Gastrocnemius medialis (tissue), 4 donors: ENCODE measurements around the gene HUNK. TPM values are rescaled to one million over a fixed set of nuclear protein-coding genes. Genes with fewer than 3 reads are reported as not detected.
"Not testable (repeated sequence)": the region's sequence is repeated elsewhere in the genome, so short reads cannot be mapped to it uniquely, and the experiment has no call there.

Experiments
- ATAC-seq, 2 donors: fragments of 150-250 bp; one replicate each; pipeline ENCODE4 v1.9.1; 2016
- DNase-seq, 2 donors: peaks; one replicate each; pipeline ENCODE4 v3.0.0-alpha.2; 2019
- H3K27ac ChIP-seq, 4 donors: fragments of 200-600 bp; sonication (generic); 1 replicate in 1 of 4; 2 replicates in 3 of 4; pipeline ENCODE4 v1.5.1; 2016 to 2018; ENCODE audit warnings: mild to moderate bottlenecking in 2 of 4, moderate library complexity in 1 of 4
- H3K27me3 ChIP-seq, 3 donors: fragments of 200-600 bp; sonication (generic) in 2 of 3; 1 replicate in 1 of 3; 2 replicates in 2 of 3; pipeline versions ENCODE4 v1.5.1 to v1.6.0; 2016 to 2019; ENCODE audit warnings: mild to moderate bottlenecking in 1 of 3, moderate library complexity in 1 of 3
- H3K36me3 ChIP-seq, 2 donors: fragments of 200-600 bp; sonication (generic) in 1 of 2; one replicate each; pipeline ENCODE4 v1.5.1; 2017 to 2018
- H3K4me1 ChIP-seq, 2 donors: fragments of 200-600 bp; sonication (generic) in 1 of 2; one replicate each; pipeline ENCODE4 v1.5.1; 2016 to 2017; ENCODE audit warnings: mild to moderate bottlenecking in 2 of 2
- H3K4me3 ChIP-seq, 4 donors: fragments of 200-600 bp; sonication (generic) in 3 of 4; 1 replicate in 1 of 4; 2 replicates in 3 of 4; pipeline ENCODE4 v1.5.1; 2016 to 2019; ENCODE audit warnings: mild to moderate bottlenecking in 2 of 4
- H3K9me3 ChIP-seq, 3 donors: fragments of 200-600 bp; sonication (generic) in 2 of 3; 1 replicate in 1 of 3; 2 replicates in 2 of 3; pipeline ENCODE4 v1.5.1; 2016 to 2019
- CTCF ChIP-seq, 5 experiments: fragments of 450-650 bp in 3 of 5; fragments of 200-600 bp in 2 of 5; sonication (generic) in 2 of 5; IDR thresholded peaks in 4 of 5; conservative IDR thresholded peaks in 1 of 5; 1 replicate in 4 of 5; 2 replicates in 1 of 5; pipeline ENCODE4 v1.5.1; 2016 to 2019; ENCODE audit warnings: antibody characterized with exemption in 5 of 5, mild to moderate bottlenecking in 3 of 5, moderate library complexity in 3 of 5
- POLR2A ChIP-seq, 2 donors: fragments of 450-650 bp; IDR thresholded peaks; one replicate each; pipeline ENCODE4 v1.6.1; 2017; ENCODE audit warnings: antibody characterized with exemption in 2 of 2, mild to moderate bottlenecking in 2 of 2, moderate library complexity in 2 of 2
- in situ Hi-C, 4 donors: fragments of 200-750 bp; cut with MboI; loops; one replicate each; pipeline versions ENCODE4 v1.15.0 to v1.8.0; 2017; ENCODE audit warnings: low sequenced_read_pairs in 4 of 4
- intact Hi-C: fragments of 100-400 bp; cut with DNase I; formaldehyde crosslinking; loops from one replicate; pipeline ENCODE4 v1.15.1; 2023; ENCODE audit warnings: low total_unique reads
- total RNA-seq, 4 donors: library from RNA; depleted of rRNA; stranded (reverse); fragments of >200 nt; gene quantifications; one replicate each; pipeline versions ENCODE4 v1.1.0 to v1.2.3, GENCODE V29; 2016

Gene HUNK
- total RNA-seq, 4 donors from 2014 or later, result 0.13 TPM; not detected in 3

- Histone ChIP-seq H3K4me3 (no peak overlapping the region), H3K27me3 (no peaks in the 10 kb centered on the region), H3K9me3 (no peaks in the 10 kb centered on the region), H3K4me1 (no peaks in the 10 kb centered on the region), H3K36me3 (no peaks in the 10 kb centered on the region), H3K27ac (no peak overlapping the region)
- DNase-seq (no peak), ATAC-seq (no peak)
- in situ Hi-C loops (no loop called here), intact Hi-C loops (no loop called here)
- TF ChIP-seq POLR2A (IDR thresholded peaks at IDR 0.05), result no peak
- no peak for TF ChIP-seq CTCF (IDR thresholded peaks at IDR 0.05 in 4 of 5, conservative IDR thresholded peaks at IDR 0.05 in 1 of 5)
These were observed 72.7 kb downstream of the HUNK start for GRCh38 chr21:31945546-31945945.

- H3K36me3 ChIP-seq, result no peaks in the 10 kb centered on the region
- intact Hi-C loops (no loop called here), in situ Hi-C loops (no loop called here)
- DNase-seq (no peak), ATAC-seq (no peak)
- no peaks in the 10 kb centered on the region for H3K4me1 ChIP-seq
- no peaks in the 10 kb centered on the region for H3K27me3 ChIP-seq
- no peaks in the 10 kb centered on the region for H3K9me3 ChIP-seq
- no peak overlapping the region for H3K4me3 ChIP-seq
- H3K27ac ChIP-seq, result no peak overlapping the region
- no peak for TF ChIP-seq CTCF (IDR thresholded peaks at IDR 0.05 in 4 of 5, conservative IDR thresholded peaks at IDR 0.05 in 1 of 5)
- no peak for TF ChIP-seq POLR2A (IDR thresholded peaks at IDR 0.05)
These were observed 73.4 kb downstream of the HUNK start for GRCh38 chr21:31946231-31946630.

- H3K4me1 ChIP-seq, intact Hi-C loops, H3K9me3 ChIP-seq, H3K4me3 ChIP-seq, H3K27me3 ChIP-seq, in situ Hi-C loops, H3K27ac ChIP-seq, ATAC-seq, H3K36me3 ChIP-seq, DNase-seq: not testable (repeated sequence)
These were observed 74.2 kb downstream of the HUNK start for GRCh38 chr21:31946876-31947550.

GRCh38 chr21:31948676-31949075 is 75.9 kb downstream of the HUNK start:
- no peaks in the 10 kb centered on the region for H3K9me3 ChIP-seq
- no peak for ATAC-seq
- TF ChIP-seq POLR2A (IDR thresholded peaks at IDR 0.05), result no peak
- TF ChIP-seq CTCF (IDR thresholded peaks at IDR 0.05 in 4 of 5, conservative IDR thresholded peaks at IDR 0.05 in 1 of 5), result no peak
- H3K4me3 ChIP-seq, result no peak overlapping the region
- no peaks in the 10 kb centered on the region for H3K27me3 ChIP-seq
- intact Hi-C loops (no loop called here), in situ Hi-C loops (no loop called here)
- no peaks in the 10 kb centered on the region for H3K36me3 ChIP-seq
- H3K27ac ChIP-seq, result no peak overlapping the region
- DNase-seq, result no peak
- H3K4me1 ChIP-seq, result no peaks in the 10 kb centered on the region

- no peak overlapping the region for H3K4me3 ChIP-seq
- no peaks in the 10 kb centered on the region for H3K36me3 ChIP-seq
- no peaks in the 10 kb centered on the region for H3K9me3 ChIP-seq
- in situ Hi-C loops, result no loop called here
- intact Hi-C loops, result no loop called here
- ATAC-seq, result no peak
- H3K27me3 ChIP-seq, result no peaks in the 10 kb centered on the region
- no peaks in the 10 kb centered on the region for H3K4me1 ChIP-seq
- no peak for DNase-seq
- TF ChIP-seq POLR2A (IDR thresholded peaks at IDR 0.05), result no peak
- no peak for TF ChIP-seq CTCF (IDR thresholded peaks at IDR 0.05 in 4 of 5, conservative IDR thresholded peaks at IDR 0.05 in 1 of 5)
- no peak overlapping the region for H3K27ac ChIP-seq
These were observed 80.0 kb downstream of the HUNK start for GRCh38 chr21:31952828-31953227.
